Fibroblast of skin of right biceps (primary cell): ENCODE data around the gene SH2D2A.
"Not testable (repeated sequence)": the region's sequence is repeated elsewhere in the genome, so short reads cannot be mapped to it uniquely, and the experiment has no call there.

Experiments
- DNase-seq: peaks from one replicate; pipeline ENCODE4 v3.0.0-alpha.2; 2013

The SH2D2A gene

GRCh38 chr1:156767101-156767878, 49.4 kb downstream of the SH2D2A start, which contains the start of gene PRCC:
PRCC (plus strand) TSS chr1:156767535; CDS start chr1:156767772, 237 bp downstream.
- DNase-seq, result peak; percentile 100

- no peak for DNase-seq
Observed at GRCh38 chr1:156766298-156767100, 50.1 kb downstream of the SH2D2A start.

- no peak for DNase-seq
Observed at GRCh38 chr1:156765666-156766065, 51.0 kb downstream of the SH2D2A start.

GRCh38 chr1:156765136-156765535, 51.5 kb downstream of the SH2D2A start:
- DNase-seq, result not testable (repeated sequence)

- DNase-seq, result no peak
Observed at GRCh38 chr1:156760796-156761104, 55.9 kb downstream of the SH2D2A start.

- no peak for DNase-seq
Observed at GRCh38 chr1:156760092-156760795, 56.4 kb downstream of the SH2D2A start.

- DNase-seq, result not testable (repeated sequence)
Observed at GRCh38 chr1:156757572-156758253, 58.9 kb downstream of the SH2D2A start.

GRCh38 chr1:156756355-156756754, 60.3 kb downstream of the SH2D2A start:
- no peak for DNase-seq
